Glomerular visceral epithelial cell (primary cell): ENCODE data around the gene CEP70.
"Not testable (repeated sequence)": the region's sequence is repeated elsewhere in the genome, so short reads cannot be mapped to it uniquely, and the experiment has no call there.

ENCODE experiments used
- DNase-seq: peaks from one replicate; pipeline ENCODE4 v3.0.0-alpha.2; 2016; ENCODE audit errors: extremely low spot score

CEP70 gene

GRCh38 chr3:138511945-138512344 lies 82.1 kb downstream of the CEP70 start:
- no peak for DNase-seq

DNA sequence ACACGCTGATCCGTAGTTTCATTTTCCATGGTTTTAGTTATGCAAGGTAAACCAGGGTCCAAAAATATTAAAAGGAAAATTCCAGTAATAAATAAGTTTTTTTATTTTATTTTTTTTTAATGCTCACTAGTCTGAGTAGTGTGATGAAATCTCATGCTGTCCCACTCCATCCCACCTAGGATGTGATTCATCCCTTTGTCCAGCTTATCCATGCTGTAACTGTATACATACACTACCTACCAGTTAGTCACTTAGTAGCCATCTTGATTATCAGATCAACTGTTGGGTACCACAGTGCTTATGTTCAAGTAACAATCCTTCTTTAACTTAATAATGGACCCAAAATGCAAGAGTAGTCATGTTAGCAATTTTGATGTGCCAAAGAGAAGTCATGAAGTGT lies 84.5 kb downstream of the CEP70 start:
- no peak for DNase-seq

DNA sequence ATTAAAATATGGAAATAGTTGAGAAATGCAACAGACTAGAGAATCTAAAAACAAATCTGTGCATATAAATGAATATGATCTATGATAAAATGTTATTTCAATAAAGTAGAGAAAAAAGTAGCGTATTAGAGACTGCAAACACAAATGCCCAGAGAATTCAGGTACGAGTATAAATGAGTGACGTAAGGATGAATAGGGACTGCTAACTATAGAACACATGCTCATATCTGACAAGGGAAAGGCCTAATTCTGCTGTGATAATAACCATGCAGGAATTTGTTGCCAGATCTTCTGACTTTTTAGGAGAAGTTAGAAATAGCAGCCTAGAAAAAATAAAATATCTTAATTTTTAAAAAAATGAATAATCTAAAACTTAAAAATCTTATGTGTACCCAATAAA lies 86.5 kb downstream of the CEP70 start:
- DNase-seq, result no peak

- no peak for DNase-seq
Measured at GRCh38 chr3:138498991-138499390, 95.1 kb downstream of the CEP70 start.

DNA sequence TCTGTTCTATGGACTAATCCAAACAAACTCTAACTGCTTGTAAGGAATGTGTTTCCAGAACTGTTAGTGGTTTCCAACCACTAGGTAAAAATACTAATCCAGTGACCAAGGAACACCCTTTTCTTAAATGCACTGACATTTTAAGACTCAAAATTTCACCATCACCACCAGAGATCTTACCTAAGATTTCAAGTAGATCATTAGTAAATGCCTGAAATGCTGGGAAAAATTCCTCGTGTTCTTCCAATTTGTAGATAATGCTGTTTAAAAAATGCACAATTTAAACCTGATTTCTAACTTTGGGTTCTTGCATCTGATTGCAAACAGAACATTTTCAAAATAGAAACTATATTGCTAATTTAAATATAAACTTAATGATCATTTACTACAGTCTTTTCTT lies 96.2 kb downstream of the CEP70 start:
- DNase-seq, result no peak

- DNase-seq, result no peak
Measured at GRCh38 chr3:138497021-138497420, 97.0 kb downstream of the CEP70 start.

GRCh38 chr3:138496436-138496835 lies 97.6 kb downstream of the CEP70 start:
- no peak for DNase-seq

DNA sequence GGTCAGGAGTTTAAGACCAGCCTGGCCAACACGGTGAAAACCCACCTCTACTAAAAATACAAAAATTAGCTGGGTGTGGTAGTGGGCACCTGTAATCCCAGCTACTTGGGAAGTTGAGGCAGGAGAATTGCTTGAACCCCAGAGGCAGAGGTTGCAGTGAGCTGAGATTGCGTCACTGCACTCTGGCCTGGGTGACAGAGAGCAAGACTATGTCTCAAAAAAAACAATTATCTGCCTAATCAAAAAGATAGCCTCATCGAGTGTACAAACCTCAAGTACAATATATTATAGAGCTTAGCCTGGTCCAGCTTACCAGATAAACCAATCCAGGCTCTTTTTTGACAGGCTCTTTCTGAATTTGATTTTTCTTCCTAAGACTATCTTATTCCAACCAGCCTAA lies 98.4 kb downstream of the CEP70 start:
- DNase-seq, result not testable (repeated sequence)

GRCh38 chr3:138494607-138494929 lies 99.5 kb downstream of the CEP70 start:
- no peak for DNase-seq

DNA sequence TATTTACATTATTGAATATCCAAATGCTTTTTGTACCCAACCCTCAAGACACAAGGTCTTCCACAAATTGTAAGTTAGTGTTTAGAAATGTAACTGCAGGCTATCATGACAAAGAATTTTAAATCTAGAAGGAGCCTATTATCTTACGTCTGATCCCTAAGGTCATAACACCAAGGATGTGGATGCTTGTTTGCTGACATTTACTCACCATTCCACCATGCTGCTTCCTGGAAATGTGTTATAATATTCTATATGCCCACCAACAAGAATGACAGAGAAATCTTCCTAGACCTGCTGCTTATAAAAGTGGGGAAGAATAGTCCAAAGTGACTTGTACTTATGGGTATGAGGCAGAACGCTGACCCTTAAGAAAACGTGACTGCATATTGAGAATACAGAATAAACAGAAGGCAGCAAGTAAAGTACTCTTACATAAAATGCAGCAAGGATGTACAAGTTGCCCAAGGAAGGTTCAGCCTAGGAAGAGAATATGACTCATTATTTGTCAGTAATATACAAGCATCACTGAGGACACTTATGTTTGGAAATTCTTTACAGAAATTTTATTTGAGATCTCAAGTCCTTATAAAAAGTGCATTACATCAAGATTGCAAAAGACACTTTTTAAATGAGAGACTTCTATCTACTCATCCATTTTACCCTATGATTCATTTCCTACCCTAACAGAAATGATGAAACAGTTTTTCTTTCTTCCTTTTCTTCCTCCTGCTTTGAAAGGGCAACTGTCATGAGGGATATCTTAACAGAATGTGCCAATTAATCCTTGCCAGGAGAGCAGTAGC lies 100.1 kb downstream of the CEP70 start:
- DNase-seq, result no peak

- no peak for DNase-seq
Measured at GRCh38 chr3:138492980-138493675, 100.9 kb downstream of the CEP70 start.

GRCh38 chr3:138491971-138492370 lies 102.1 kb downstream of the CEP70 start:
- DNase-seq, result no peak

- DNase-seq, result not testable (repeated sequence)
Measured at GRCh38 chr3:138486580-138486979, 107.5 kb downstream of the CEP70 start.

DNA sequence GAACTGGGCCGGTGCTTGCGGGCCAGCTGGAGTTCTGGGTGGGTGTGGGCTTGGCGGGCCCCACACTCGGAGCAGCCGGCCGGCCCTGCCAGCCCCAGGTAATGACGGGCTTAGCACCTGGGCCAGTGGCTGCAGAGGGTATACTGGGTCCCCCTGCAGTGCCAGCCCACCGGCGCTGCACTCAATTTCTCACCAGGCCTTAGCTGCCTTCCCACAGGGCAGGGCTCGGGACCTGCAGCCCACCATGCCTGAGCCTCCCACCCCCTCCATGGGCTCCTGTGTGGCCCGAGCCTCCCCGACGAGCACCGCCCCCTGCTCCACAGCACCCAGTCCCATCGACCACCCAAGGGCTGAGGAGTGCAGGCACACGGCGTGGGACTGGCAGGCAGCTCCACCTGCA lies 109.4 kb downstream of the CEP70 start:
- DNase-seq, result not testable (repeated sequence)

DNA sequence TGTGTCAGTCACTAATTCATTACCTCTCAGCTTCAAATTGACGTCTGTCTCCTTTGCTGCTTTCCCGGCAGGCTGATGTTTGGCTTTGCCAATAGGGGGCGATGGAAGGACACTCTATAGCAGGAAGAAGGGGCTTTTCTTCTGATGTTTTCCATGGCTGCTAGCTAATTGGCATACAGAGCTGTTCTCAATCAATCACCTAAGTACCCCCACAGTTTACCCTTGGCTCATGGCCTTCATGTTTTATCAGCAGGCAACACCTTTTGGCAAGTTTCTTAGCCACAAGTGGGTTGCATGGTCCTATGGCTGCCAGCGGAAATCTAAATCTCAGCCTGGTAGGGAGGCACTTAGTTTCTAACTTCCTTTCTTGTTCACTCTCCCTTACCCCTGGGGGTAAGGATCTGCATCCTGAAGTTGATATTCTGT lies 114.6 kb downstream of the CEP70 start:
- DNase-seq, result peak; percentile 56

DNA sequence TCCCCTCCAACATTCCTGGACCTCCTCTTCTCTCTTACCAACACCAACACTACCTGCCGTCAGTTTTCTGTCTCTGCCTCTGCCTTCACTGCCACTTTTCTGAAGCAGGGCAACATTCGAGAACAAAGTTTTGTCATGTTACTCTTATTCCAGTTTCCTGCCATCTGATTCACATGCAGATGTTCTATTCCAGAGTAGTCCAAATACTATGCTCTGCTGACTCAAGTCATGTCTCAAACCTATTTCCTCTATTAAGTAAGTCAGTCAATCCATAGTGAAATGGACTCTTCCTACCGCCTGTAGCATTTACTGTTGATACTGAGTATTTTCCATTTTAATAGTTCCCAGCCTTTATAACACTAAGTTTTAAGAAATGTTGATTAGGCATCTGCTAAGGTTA lies 116.3 kb downstream of the CEP70 start:
- no peak for DNase-seq

DNA sequence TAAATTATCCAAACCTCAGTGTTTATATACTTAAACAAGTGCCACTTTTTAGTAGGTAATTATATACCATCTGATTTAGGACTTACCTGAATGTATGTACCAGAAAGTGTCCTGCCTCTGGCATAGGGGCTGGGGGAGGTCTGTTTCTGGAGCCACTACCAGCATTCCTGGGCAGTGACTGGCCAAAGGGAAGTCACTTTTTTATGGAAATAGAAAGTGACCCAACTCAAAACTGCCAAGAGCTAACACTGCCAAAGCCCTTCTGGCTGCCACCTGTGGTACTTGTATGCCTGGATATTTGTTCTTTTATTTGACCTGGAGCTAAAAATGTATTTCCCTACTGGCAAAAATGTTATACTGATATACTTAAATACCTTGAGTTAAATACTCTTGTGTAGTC lies 116.9 kb downstream of the CEP70 start:
- DNase-seq, result no peak

GRCh38 chr3:138476526-138476925 lies 117.5 kb downstream of the CEP70 start:
- no peak for DNase-seq

DNA sequence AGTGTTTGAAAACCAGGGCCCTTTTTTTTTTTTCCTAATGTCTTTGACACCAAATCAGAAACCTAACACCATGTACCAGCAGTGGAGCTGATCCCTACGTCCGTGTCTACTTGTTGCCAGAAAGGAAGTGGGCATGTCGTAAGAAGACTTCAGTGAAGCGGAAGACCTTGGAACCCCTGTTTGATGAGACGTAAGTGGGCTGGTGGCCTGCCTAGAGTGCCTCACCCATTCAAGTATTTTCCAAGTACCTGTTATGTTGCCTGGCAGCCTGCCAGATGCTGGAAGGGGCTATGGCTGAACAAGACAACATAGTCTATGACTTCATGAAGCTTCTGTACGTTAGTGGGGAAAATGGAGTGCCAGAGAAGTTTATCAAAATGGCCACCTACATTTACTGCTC lies 119.9 kb downstream of the CEP70 start:
- DNase-seq, result no peak

- no peak for DNase-seq
Measured at GRCh38 chr3:138473391-138473790, 120.7 kb downstream of the CEP70 start.

GRCh38 chr3:138472141-138472825 lies 121.8 kb downstream of the CEP70 start:
- DNase-seq, result no peak

DNA sequence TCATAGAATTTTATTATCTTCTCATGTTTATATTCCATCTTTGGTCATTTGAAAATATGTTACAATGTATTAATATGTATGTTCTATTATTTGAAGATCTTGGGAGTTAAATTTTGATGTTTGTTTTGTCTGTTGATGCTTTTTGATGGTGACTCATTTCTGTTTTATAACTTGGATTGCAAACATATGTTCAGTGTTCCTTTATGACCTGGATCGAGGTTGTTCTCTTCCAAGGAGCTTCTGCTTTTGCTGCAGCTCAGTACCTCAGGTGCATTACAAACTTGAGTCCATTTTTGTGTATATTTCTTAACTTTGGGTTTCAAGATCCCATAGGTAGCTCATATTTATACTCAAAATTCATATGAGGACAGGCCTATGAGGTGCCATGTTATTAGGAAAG lies 122.6 kb downstream of the CEP70 start:
- DNase-seq, result no peak

- no peak for DNase-seq
Measured at GRCh38 chr3:138470687-138471086, 123.4 kb downstream of the CEP70 start.
